ENCODE results near the gene PACS1. TPM values are rescaled to one million over a fixed set of nuclear protein-coding genes. Genes with fewer than 3 reads are reported as not detected.
A peak's percentile ranks its signal among the peaks of the same experiment; 100 is the strongest.

The PACS1 gene
- total RNA-seq, 1 donor from 2014 or later, result 86.9 TPM

DNA sequence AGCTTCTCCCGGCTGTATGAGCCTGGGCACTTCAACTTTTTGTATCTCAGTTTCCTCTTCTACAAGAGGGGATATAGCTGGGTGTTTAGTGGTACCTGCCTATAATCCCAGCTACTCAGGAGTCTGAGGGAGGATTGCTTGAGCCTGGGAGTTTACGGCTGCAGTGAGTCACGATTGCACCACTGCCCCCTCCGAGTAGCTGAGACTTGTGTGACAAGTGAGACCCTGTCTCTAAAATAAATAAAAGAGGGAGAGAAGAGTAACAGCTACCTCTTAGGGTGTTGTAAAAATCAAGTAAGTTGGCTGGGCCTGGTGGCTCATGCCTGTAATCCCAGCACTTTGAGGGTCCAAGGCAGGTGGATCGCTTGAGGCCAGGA lies 33.8 kb upstream of the PACS1 start:
- FAIRE-seq, result no peak
- H3K4me3 Mint-ChIP-seq (ENCODE audit: unreplicated experiment), result no peak overlapping the region
- H3K27me3 Mint-ChIP-seq (ENCODE audit: low read depth, unreplicated experiment), result peaks cover 10% of the 10 kb centered on the region

DNA sequence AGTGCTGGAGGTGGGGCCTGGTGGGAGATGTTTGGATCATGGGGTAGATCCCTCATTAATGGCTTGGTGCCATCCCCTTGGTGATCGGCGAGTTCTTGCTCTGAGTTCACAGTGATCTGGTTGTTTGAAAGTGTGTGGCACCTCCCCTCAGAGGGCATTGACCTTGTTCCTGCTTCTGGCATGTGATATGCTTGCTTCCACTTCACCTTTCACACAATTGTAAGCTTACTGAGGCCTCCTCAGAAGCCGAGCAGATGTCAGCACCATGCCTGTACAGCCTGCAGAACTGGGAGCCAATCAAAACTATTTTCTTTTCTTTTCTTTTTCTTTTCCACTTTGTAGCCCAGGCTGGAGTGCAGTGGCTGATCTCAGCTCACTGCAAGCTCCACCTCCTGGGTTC lies 32.7 kb upstream of the PACS1 start:
- Mint-ChIP-seq H3K27me3 (ENCODE audit: low read depth, unreplicated experiment) (peaks cover 10% of the 10 kb centered on the region), H3K4me1 (ENCODE audit: low read depth, unreplicated experiment) (no peaks in the 10 kb centered on the region), H3K36me3 (ENCODE audit: low read depth, unreplicated experiment) (no peaks in the 10 kb centered on the region), H3K9me3 (ENCODE audit: unreplicated experiment) (peaks cover 16% of the 10 kb centered on the region), H3K4me3 (ENCODE audit: unreplicated experiment) (peak overlapping the region; percentile 35), H3K27ac (ENCODE audit: unreplicated experiment) (no peak overlapping the region)
- H3K36me3 ChIP-seq (ENCODE audit: insufficient read depth, low read length), result no peaks in the 10 kb centered on the region
- H3K27ac ChIP-seq (ENCODE audit: low read depth, low read length), result no peak overlapping the region
- no peak overlapping the region for H3K9ac ChIP-seq (ENCODE audit: low read length)
- H3K4me3 ChIP-seq (ENCODE audit: insufficient read depth, low read depth, low read length), result no peak overlapping the region
- H3K4me1 ChIP-seq (ENCODE audit: insufficient read depth, low read length), result no peaks in the 10 kb centered on the region
- no peak overlapping the region for H2AFZ ChIP-seq (ENCODE audit: low read depth, low read length)
- peaks cover 2% of the 10 kb centered on the region for H3K27me3 ChIP-seq (ENCODE audit: insufficient read depth, low read length)
- FAIRE-seq, result no peak
- peaks cover 3% of the 10 kb centered on the region for H3K9me3 ChIP-seq (ENCODE audit: insufficient read depth, low read depth, low read length)
- DNase-seq (ENCODE audit: low read depth), result no peak
- TF ChIP-seq, protein P1, sequence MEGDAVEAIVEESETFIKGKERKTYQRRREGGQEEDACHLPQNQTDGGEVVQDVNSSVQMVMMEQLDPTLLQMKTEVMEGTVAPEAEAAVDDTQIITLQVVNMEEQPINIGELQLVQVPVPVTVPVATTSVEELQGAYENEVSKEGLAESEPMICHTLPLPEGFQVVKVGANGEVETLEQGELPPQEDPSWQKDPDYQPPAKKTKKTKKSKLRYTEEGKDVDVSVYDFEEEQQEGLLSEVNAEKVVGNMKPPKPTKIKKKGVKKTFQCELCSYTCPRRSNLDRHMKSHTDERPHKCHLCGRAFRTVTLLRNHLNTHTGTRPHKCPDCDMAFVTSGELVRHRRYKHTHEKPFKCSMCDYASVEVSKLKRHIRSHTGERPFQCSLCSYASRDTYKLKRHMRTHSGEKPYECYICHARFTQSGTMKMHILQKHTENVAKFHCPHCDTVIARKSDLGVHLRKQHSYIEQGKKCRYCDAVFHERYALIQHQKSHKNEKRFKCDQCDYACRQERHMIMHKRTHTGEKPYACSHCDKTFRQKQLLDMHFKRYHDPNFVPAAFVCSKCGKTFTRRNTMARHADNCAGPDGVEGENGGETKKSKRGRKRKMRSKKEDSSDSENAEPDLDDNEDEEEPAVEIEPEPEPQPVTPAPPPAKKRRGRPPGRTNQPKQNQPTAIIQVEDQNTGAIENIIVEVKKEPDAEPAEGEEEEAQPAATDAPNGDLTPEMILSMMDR (IDR thresholded peaks at IDR 0.05; ENCODE audit: insufficient read depth, low read depth, low read length), result no peak
- TF ChIP-seq EZH2 (IDR thresholded peaks at IDR 0.05; ENCODE audit: insufficient read depth, low read length), result no peak
- H4K20me1 ChIP-seq (ENCODE audit: insufficient read depth, low read length), result no peaks in the 10 kb centered on the region
- no peak overlapping the region for H3K4me2 ChIP-seq (ENCODE audit: low read length)
- H3K79me2 ChIP-seq (ENCODE audit: insufficient read depth, low read length), result no peaks in the 10 kb centered on the region

More for the DNA sequence above, 33.8 kb upstream of the PACS1 start:
- H3K9me3 Mint-ChIP-seq (ENCODE audit: unreplicated experiment), result peaks cover 16% of the 10 kb centered on the region
- Histone ChIP-seq H3K27me3 (ENCODE audit: insufficient read depth, low read length) (peaks cover 2% of the 10 kb centered on the region), H3K9ac (ENCODE audit: low read length) (no peak overlapping the region), H4K20me1 (ENCODE audit: insufficient read depth, low read length) (no peaks in the 10 kb centered on the region), H3K27ac (ENCODE audit: low read depth, low read length) (no peak overlapping the region), H3K36me3 (ENCODE audit: insufficient read depth, low read length) (no peaks in the 10 kb centered on the region), H3K4me2 (ENCODE audit: low read length) (no peak overlapping the region), H3K4me3 (ENCODE audit: insufficient read depth, low read depth, low read length) (no peak overlapping the region), H3K4me1 (ENCODE audit: insufficient read depth, low read length) (no peaks in the 10 kb centered on the region), H3K9me3 (ENCODE audit: insufficient read depth, low read depth, low read length) (peaks cover 3% of the 10 kb centered on the region), H3K79me2 (ENCODE audit: insufficient read depth, low read length) (no peaks in the 10 kb centered on the region), H2AFZ (ENCODE audit: low read depth, low read length) (no peak overlapping the region)
- no peaks in the 10 kb centered on the region for H3K4me1 Mint-ChIP-seq (ENCODE audit: low read depth, unreplicated experiment)
- no peak for DNase-seq (ENCODE audit: low read depth)
- no peak overlapping the region for H3K27ac Mint-ChIP-seq (ENCODE audit: unreplicated experiment)
- H3K36me3 Mint-ChIP-seq (ENCODE audit: low read depth, unreplicated experiment), result peaks cover 2% of the 10 kb centered on the region
- TF ChIP-seq, protein P1 (IDR thresholded peaks at IDR 0.05; ENCODE audit: insufficient read depth, low read depth, low read length), result no peak
- TF ChIP-seq EZH2 (IDR thresholded peaks at IDR 0.05; ENCODE audit: insufficient read depth, low read length), result no peak

DNA sequence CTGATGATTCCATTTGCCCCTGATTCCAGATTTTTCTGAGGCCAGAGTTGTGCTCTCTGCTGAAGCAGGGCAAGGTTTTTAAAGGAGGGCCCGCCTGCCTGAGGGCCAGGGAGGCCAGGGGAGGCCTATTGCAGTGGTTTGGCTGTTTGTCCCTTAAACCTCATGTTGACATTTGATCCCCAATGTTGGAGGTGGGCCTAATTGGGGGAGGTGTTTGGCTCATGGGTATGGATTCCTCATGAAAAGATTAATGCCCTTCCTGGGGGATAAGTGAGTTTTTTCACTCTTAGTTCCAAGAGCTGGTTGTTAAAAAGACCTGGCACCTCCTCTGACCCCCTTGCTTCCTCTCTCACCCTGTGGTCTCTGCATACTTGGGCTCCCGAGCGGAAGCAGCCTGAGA lies 30.3 kb upstream of the PACS1 start:
- Mint-ChIP-seq H3K9me3 (ENCODE audit: unreplicated experiment) (peaks cover 12% of the 10 kb centered on the region), H3K4me3 (ENCODE audit: unreplicated experiment) (no peak overlapping the region), H3K4me1 (ENCODE audit: low read depth, unreplicated experiment) (no peaks in the 10 kb centered on the region), H3K27me3 (ENCODE audit: low read depth, unreplicated experiment) (peaks cover 7% of the 10 kb centered on the region), H3K27ac (ENCODE audit: unreplicated experiment) (no peak overlapping the region), H3K36me3 (ENCODE audit: low read depth, unreplicated experiment) (no peaks in the 10 kb centered on the region)
- DNase-seq (ENCODE audit: low read depth), result no peak
- H3K36me3 ChIP-seq (ENCODE audit: insufficient read depth, low read length), result no peaks in the 10 kb centered on the region
- no peaks in the 10 kb centered on the region for H3K4me1 ChIP-seq (ENCODE audit: insufficient read depth, low read length)
- H3K9me3 ChIP-seq (ENCODE audit: insufficient read depth, low read depth, low read length), result peaks cover 3% of the 10 kb centered on the region
- H3K27me3 ChIP-seq (ENCODE audit: insufficient read depth, low read length), result peaks cover 2% of the 10 kb centered on the region
- TF ChIP-seq, protein P1 (IDR thresholded peaks at IDR 0.05; ENCODE audit: insufficient read depth, low read depth, low read length), result no peak
- TF ChIP-seq EZH2 (IDR thresholded peaks at IDR 0.05; ENCODE audit: insufficient read depth, low read length), result no peak
- no peak overlapping the region for H3K9ac ChIP-seq (ENCODE audit: low read length)
- no peak overlapping the region for H3K4me3 ChIP-seq (ENCODE audit: insufficient read depth, low read depth, low read length)
- no peaks in the 10 kb centered on the region for H3K79me2 ChIP-seq (ENCODE audit: insufficient read depth, low read length)
- no peak overlapping the region for H3K4me2 ChIP-seq (ENCODE audit: low read length)
- H4K20me1 ChIP-seq (ENCODE audit: insufficient read depth, low read length), result no peaks in the 10 kb centered on the region
- H2AFZ ChIP-seq (ENCODE audit: low read depth, low read length), result no peak overlapping the region
- no peak overlapping the region for H3K27ac ChIP-seq (ENCODE audit: low read depth, low read length)
- FAIRE-seq, result no peak

Data from astrocyte (in vitro differentiated cells and primary cell).